COR-L47 (cell line): ENCODE measurements around the gene WWOX.

ENCODE experiments used
- DNase-seq: peaks from one replicate; lab custom pipeline; 2025; lab: John Stamatoyannopoulos, UW

WWOX gene

DNA sequence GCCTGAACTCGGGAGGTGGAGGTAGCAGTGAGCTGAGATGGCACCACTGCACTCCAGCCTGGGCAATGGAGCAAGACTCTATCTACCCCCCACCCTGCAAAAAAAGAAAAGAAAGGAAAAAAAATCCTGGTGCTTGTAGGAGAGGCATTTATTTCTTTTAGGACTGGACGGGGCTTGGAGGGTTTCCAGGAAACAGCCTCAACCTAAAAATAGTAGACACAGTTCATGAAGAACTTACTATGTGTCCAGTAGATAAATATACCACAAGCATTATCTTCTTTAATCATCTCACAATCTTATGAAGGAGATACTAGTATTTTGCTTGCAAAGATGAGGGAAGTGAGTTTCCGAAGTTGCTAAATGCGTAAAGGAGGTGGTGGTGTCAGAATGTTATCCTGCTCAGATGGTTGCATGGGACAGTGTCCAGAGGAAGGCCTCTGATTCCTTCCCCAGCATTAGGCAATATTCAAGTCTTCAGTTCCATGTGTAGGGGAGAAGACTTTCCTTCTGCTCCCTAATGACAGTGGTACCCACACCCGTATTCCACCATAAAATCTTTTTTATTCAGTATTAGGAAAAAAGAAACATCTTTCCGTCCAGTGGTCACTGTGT lies 263.2 kb downstream of the WWOX start:
- no peak for DNase-seq

DNA sequence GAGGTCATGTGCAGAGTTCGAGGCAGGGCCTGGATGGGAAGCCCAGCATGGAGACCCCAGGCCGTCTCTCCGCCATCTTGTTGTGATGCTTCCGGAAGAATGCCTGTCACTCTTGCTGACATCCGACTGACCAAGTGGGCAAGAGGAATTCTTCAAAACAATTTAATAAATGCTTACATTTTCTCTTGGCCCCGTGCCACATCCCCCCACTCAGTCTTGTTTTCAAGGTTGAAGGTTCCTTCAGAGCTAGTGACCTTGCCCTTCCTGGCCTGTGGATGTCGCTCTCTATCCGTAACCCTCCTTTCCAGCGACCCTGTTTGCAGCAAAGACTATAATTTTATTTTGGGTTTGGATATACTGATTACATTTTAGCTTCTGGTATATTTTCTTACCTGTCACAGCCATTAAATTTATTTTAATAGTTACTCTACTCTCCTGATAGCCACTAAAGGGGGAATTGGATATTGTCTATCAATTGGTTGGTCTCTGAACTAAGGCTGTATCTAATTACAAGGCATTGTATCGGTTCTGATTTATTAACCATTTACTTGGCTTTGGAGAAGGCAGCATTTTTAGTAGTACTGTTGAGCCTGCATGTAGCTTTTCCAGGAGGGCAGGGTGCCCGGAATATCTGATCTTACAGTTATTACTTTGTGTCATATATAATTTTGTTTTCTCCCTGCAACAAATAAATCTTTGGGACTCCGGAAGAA lies 264.5 kb downstream of the WWOX start:
- DNase-seq = no peak

DNA sequence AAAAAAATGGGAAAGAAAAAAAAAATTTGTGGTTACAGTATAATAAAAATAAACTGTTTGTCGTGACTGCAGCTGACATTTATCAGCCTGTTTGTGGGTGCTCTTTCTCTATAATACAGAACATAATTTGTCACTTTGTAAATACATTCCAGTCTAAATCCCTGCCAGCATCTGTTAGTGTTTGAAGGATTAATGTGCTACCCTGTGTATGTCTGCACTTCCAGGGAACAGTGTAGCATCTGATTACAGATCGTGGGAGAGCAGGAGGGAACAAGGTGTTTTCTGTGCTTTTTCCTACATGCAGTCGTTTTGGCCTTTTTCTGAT lies 265.1 kb downstream of the WWOX start:
- DNase-seq = no peak

DNA sequence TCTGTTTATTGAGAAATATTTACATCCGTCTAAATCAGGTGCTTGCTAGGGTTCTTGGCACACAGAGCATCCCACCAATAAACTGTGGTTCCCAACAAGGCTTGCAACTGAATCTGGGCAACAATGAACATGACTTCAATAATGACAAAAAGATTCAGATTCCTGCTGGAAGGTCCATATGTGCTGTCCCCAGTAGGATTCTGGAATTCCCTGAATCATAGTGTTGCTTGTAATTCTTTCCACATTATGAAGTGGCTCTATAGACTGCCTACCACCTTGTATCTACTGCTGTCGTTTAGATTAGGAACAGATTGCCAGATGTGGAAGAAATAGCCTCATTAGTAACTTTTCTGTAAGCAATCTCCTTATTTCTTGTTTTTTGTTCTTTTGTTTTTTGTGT lies 265.9 kb downstream of the WWOX start:
- no peak for DNase-seq

DNA sequence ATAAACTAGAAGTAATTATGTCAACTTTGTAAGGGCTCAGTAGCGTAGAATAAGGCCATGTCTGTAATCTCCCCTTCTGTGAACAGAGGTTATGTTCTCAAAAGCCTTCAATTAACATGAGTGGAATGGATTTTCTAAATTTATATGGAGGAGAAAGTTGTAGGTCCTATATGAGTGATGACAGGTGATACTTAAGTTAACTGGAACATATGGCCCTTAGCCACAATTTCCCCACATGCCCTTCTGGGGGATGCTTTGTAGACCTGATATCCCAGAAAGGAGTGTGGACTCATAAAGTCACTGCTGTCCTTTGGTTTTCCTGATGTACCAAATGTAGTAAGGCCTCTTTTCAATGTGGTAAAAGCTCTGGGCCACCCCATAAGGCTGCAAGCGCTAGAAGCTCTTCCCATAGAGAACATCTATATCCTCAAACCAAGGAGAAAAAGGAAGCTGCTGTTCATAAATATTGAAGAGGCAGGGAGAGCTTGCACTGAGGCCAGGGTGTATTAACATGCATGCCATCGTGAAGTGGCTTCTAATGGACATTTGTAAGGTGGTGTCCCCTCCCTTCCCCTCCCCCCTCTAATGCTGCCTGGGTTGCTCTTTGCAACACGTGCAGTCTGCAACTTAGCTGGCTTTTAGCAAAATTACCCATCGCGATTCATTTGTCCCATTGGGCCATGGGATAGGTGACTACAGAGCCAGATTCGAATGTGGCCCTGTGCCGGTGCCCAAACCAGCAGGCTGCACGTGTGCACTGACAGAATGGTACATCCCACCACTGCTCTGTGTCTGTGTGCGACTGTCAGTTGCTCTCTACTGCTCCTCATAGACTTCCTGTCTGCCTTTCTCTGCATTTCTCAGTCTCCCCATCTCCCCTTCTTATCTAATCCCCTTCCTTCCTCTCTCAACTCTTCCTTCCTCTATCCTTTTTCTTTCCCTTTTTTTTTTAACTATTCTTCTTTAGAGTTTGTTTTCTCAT lies 269.0 kb downstream of the WWOX start:
- DNase-seq = no peak

DNA sequence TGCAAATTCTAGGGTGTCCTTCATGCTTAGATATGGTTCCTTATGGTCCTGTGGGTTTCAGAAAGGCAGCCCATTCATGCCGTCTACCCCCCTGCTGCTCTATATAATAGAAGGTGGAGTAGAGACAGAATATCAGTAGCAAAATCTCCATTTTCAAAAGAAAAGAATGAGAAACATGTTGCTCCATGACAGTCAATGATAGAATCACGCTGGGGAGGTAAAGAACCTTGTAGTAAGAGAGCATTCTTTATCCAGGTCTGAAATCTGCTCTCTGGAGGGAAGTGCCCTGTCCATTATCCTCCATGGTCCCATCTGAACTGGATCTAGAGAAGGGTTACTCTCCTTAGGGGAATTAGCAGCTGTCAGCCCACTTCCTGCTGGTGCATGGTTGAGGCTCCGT lies 272.8 kb downstream of the WWOX start:
- no peak for DNase-seq

DNA sequence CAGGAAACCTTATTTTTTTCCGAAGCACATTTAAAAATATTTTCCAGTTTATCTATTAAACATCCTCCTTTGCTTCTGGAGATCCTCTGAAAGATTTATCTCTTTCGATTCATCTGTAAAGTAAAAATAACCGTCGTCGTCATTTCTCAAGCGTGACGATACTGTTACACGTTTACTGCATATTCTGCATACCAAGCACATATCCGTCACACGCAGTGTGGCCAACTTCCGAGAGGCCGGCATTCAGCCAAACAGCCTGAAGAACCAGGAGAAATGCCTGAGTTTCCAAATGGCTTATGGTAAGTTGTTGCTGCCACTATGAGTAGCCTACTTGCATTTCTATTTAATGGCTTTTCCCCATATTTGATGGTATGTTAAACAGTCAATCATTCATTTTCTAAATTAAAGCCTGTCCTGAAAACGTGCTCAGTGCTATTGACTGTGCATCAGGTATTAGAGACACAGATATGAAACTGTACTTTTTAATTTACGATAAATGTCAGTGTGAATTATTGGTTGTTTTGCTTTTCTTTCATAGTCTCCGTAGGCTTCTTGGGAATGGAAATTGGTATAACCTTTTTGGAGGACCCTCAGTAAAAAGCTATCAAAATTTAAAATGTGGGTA lies 275.7 kb downstream of the WWOX start:
- no peak for DNase-seq

DNA sequence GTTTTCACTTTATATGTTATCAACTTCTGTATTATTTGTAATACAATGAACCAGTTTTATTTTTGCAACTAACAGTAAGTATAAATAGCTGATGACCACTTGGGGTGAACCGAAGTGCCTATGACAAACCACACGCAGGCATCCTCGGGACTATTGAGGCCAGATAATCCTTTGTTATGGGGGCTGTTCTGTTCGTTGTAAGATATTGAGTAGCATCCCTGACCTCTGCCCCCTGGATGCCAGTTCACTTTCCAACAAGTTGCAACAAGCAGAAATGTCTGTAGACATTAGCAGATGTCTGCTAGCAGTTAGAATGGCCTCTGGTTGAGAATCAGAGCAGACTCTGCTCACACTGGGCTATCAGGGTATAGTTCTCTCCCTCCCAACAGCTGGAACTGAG lies 277.0 kb downstream of the WWOX start:
- no peak for DNase-seq

DNA sequence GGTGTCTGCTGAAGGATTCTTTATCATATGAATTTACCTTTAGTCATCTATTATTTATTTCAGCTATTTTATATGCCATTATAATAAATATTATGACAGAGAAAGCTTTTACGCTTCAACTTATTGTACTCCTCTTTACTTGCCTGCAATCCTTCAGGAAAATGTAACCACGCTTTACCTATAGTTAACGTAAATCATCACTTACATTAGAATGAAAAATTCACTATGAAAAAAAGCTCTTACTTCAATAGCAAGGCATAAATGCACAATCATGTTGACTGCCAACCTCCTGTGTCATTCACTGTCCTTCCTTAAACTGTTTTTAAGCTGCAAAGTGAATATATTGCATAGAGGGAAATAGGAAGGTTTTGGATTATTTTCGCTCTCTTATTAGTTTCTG lies 277.9 kb downstream of the WWOX start:
- no peak for DNase-seq

DNA sequence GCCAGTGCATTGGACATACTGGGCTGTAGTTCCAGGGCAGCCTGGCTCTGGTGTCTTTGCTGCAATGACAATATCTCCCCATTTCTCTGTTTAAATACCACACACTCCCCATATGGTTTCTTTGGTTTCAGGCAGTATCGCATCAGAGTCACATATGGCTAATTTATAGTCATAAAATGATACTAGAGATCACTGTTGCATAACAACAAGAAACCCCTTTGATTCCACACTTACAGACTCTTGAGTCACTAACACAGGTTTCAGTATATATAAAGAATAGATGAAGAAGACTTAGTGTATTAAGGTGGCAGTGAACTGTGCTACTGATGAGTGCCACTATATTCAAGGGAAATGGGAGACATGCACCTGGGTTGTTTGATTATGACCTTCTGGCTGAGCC lies 281.6 kb downstream of the WWOX start:
- no peak for DNase-seq

DNA sequence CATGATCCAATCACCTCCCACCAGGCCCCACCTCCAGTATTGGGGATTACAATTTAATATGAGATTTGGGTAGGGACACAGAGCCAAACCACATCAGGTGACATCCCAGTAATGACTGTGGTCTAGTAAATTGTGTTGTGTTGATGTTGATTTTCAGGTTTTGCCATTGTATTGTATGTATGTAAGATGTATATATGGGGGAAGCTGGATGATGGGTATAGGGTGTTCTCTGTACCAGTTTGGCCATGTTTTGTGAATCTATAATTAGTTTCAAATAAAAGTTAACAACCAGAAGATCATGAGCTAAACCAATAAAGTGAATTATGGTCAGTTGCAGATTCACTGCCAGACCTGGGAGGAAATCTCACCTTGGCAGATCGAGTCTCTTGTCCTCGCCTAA lies 283.7 kb downstream of the WWOX start:
- no peak for DNase-seq

DNA sequence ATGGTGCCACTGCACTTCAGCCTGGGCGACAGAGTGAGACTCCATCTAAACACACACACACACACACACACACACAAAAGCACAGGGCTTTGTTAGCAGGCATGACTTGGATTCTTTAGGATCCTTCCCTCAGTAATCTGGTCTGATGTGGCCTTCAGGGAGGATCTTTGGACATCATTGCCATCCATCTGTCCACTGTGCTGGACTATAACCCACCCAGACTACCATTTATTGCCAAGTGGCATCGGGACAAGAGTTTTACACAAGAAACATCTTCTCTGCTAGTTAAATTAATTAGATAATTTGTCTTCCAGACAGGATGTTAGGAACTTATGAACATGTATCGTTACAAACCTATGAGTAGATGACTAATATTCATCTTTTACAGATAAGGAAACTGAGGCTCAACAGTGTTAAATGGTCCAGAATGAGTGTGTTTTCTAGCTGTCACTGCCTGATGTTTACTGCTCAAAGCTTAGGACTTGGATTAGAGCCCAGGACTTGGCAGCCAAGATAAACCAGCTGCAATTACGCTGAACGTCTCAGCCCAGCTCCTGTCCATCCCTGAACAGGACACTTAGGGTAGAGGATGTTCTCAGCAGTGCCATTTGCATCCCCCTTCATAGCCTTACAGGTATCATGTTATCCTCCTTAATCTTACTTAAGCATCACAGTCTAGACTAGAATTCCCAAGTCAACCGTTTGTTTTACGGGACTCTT lies 285.8 kb downstream of the WWOX start:
- DNase-seq = no peak

DNA sequence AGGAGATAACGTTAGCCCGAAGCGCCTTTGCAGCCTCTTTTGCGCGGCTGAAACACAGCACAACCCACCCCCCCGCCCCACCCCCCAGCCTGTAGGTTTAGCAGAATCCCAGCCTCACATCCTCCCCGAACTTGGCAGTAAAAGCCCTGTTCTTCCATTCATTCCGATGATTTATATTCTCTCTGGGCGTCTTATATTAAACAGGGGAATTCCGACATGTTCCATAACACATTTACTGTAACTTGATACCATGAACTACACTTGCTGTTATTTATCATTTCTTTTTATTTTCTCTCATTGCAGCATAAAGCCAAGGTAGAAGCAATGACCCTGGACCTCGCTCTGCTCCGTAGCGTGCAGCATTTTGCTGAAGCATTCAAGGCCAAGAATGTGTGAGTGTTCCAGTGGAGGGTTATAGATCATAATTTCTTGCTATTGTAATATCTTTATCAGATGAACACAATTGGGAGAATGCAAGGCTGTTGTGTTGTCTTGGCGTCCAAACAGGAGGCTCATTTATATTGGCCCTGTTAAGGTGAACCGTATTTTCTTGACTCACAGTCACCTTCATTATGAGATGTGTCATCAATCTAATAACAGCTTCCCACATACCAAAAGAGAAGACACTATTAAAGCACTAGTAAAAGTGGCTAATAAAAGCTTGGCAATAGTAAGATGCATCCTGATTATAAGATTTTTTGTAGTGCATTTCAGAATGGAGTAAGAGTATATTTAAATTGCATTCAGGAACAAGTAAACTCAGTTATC lies 287.3 kb downstream of the WWOX start:
- no peak for DNase-seq

DNA sequence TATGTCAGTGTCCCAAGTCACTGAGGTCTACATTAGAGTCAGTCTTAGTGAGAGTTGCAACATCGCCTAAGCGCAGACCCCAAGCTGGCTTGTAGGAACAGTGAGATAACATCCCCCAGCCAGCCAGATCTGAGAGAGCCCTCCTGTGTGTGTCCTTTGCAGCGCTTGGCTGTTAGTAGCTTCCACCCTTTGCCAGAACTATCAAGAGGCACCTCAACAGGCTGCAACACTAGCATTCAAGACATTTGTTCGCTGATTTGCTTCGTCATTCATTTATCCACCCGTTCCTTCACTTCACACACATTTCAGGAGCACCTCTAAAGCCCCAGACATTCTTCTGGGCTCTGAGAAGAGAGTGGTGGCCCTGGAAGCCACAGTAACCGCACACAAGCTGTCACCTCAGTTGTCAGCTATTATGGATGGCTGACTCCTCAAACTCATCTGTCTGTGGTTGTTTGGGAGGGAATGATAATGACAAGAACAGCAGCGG lies 289.6 kb downstream of the WWOX start:
- DNase-seq = no peak

DNA sequence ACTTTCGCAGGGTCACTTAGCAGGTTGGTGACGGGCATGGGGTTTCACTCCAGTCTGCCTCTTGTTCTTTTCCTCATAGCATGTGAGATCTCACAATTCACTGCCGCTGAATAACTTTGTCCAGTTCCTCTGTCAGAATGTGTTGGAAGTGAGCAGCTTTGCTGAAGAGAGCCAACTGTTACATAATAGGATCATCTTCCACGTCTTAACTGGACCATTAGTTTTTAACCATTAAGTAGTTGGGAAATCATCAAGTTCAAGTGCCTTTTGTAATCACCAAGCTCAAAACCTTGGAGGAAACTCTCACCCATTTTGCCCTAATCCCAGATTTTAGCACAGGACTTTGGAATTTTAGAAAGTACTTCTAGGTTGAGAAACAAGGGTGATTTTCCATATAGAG lies 290.6 kb downstream of the WWOX start:
- DNase-seq = no peak

DNA sequence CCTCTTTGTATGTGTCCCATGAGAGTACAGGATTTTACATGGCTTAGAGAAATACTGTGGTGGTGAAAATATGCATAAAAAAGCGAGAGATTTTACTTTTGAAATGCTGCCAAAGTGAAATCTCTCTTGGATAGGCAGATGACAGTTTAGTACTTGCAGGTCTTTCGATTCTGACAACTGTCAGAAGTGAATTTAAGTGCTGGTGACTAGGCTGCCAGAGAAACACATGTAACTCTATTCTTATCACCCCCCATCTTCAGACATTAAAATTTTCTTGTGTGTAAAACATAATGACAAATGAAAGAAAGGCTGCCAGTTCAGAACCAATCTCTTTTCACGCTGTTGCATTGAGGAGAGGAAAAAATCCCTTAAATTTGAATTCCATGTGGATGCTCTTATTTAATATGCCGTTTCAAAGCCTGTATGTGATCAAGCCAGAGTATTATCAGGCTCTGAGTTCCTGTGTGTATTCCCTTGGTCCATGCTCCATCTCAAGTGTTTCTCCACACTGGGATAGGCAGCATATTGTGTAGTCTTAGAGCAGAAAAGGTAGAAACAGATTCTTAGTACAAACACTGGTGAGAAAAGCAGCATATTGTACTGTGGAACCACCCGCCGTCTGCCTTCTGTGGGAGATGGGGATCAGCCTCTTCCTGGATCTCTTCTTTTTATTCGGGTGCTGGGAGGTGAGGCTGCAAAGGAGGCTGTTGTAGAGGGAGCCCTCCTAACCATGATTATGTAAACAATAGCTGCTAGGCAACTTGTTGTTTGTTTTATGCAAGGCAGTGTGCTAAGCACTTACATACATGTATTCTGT lies 291.3 kb downstream of the WWOX start:
- DNase-seq = no peak

DNA sequence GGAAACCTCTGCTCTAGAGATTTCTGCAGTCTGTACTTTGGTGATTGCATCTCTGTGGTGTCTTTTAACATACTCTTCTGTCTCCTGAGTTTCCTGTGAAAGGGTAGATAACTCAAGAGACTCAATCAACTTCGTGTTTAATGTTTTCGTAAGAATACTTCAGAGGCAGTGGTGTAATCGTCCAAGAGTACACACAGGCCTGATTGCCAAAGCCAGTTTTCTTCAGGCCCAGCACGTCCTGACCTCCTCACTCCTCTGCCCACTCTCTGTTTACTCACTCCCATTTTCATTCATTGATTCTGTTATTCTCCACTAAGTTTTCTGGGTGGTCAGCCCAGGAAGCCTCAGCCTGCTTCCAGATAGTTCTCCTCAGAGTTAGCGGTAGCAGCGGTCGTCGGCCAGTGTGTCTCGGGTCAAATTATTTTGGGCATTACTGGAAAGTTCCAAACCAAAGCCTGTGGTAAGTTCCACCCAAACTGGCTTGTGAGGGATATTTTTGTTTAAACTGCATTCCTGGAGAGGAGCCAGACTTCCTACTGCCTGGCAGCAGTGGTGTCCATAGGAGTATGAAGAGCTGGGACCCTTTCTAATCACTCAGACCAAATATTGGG lies 293.2 kb downstream of the WWOX start:
- no peak for DNase-seq

DNA sequence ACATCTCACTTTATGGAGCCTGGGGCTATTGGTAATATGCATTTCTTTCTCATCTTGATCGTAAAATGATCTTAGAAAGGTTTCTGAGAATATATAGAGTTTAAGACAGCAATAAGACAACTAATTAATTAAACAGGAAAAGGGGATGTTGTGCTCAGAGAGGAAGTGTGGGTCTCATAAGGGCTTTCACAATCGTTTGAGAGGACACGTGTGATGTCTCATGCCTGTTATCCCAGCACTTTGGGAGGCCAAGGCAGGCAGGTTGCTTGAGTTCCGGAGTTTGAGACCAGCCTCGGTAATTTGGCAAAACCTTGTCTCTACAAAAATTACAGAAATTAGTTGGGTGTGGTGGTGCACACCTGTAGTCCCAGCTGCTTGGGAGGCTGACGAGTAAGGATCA lies 295.6 kb downstream of the WWOX start:
- no peak for DNase-seq

DNA sequence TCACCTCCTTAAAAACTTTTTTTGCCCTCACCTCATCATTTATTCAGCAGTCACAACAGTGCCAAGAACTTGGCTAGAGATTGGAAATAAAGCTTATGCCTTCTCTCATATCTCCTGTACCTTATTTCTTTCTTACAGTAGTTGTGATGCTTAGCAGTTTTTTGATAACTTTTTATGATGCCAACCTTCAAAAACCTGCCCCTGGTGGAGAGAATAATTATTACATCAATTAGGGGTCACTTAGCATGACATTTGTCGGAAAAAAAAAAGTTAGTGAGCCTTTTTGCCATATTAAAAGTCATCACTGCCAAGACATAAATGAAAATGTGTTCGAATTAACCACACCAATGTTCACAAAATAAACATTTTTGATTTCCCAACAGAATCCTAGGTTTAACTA lies 296.6 kb downstream of the WWOX start:
- DNase-seq = no peak

DNA sequence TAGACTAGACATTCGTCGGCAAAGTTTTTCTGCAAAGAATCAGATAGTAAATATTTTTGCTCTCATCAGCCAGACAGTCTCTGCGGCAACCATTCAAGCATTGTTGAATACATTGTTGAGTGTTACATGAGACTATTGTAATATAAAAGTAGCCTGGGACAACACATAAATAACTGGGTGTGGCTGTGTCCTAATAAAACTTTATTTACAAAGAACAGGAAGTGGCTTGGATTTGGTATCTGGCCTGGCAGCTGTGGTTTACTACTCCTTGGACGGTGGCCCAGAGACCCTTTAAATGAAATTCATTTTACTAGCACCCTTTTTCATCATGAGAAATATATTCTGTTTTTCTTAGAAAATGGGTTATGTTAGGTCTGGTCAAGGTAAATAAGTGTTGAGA lies 297.2 kb downstream of the WWOX start:
- no peak for DNase-seq
